Panc1 (cell line): ENCODE measurements around the gene CFAP157. TPM values are rescaled to one million over a fixed set of nuclear protein-coding genes. Genes with fewer than 3 reads are reported as not detected.

Experiments
- ATAC-seq: fragments of 200-7000 bp; cut with Tn5 transposase; 2 replicates; pipeline ENCODE4 v1.9.1; 2020; ENCODE audit warnings: mild to moderate bottlenecking, moderate library complexity
- BruUV-seq: library from RNA; stranded (reverse); fragments of 400-500 nt; replicated peaks from 2 replicates; lab custom pipeline; 2021; lab: Mats Ljungman, UMichigan
- CTCF ChIA-PET: fragments of 300-600 bp; sonication (Branson Sonifier 250); formaldehyde crosslinking; loops from one replicate; lab custom pipeline; 2022; ENCODE audit warnings: antibody characterized with exemption; lab: Charles Lee
- POLR2A ChIA-PET: fragments of 300-600 bp; sonication (Branson Sonifier 250); formaldehyde crosslinking; loops from one replicate; lab custom pipeline; 2022; ENCODE audit warnings: antibody characterized with exemption; lab: Charles Lee
- DNase-seq: peaks from one replicate; pipeline ENCODE4 v3.0.0-alpha.2; 2010; ENCODE audit warnings: low read depth, low spot score
- H3K27ac ChIP-seq: 2 replicates; pipeline ENCODE4 v1.5.1; 2011; ENCODE audit warnings: mild to moderate bottlenecking, low read length, inconsistent platforms
- H3K27me3 ChIP-seq: fragments of 200-500 bp; sonication (Bioruptor generic); 2 replicates; pipeline ENCODE4 v1.6.0; 2014; ENCODE audit warnings: low read length, inconsistent platforms; ENCODE audit not compliant: control insufficient read depth, insufficient read depth
- H3K36me3 ChIP-seq: fragments of 200-500 bp; sonication (Bioruptor generic); 2 replicates; pipeline ENCODE4 v1.5.1; 2014; ENCODE audit warnings: inconsistent platforms, mild to moderate bottlenecking, low read length, moderate library complexity; ENCODE audit not compliant: control insufficient read depth, insufficient read depth
- H3K4me1 ChIP-seq: 2 replicates; pipeline ENCODE4 v1.5.1; 2011; ENCODE audit warnings: inconsistent platforms, mild to moderate bottlenecking, low read length, moderate library complexity; ENCODE audit not compliant: control insufficient read depth, insufficient read depth
- H3K4me3 ChIP-seq, 2 experiments: 2 replicates each; pipeline ENCODE4 v1.5.1; 2011 to 2012; ENCODE audit warnings: low read depth in 2 of 2, low read length in 2 of 2, mild to moderate bottlenecking in 2 of 2, inconsistent platforms in 1 of 2, moderate library complexity in 1 of 2
- H3K9me3 ChIP-seq: fragments of 200-500 bp; sonication (Bioruptor generic); 2 replicates; pipeline ENCODE4 v1.5.1; 2014; ENCODE audit warnings: low read depth, mild to moderate bottlenecking, inconsistent platforms, low read length, moderate library complexity; ENCODE audit not compliant: control insufficient read depth, insufficient read depth
- POLR2AphosphoS5 ChIP-seq: IDR thresholded peaks from 2 replicates; pipeline ENCODE4 v1.6.1; 2012; ENCODE audit warnings: mild to moderate bottlenecking, low read depth, low read length, moderate library complexity
- SIN3A ChIP-seq: IDR thresholded peaks from 2 replicates; pipeline ENCODE4 v1.6.1; 2012; ENCODE audit warnings: low read depth, mild to moderate bottlenecking, low read length, moderate library complexity, borderline replicate concordance; ENCODE audit not compliant: insufficient read depth
- TCF7L2 ChIP-seq: IDR thresholded peaks from 2 replicates; pipeline ENCODE4 v1.6.1; 2011; ENCODE audit warnings: mild to moderate bottlenecking, low read depth, low read length, inconsistent platforms
- in situ Hi-C: cut with HindIII; loops from 2 replicates; pipeline ENCODE4 v1.10.0; 2016; ENCODE audit warnings: low sequenced_read_pairs, low pct_unique_long_range_greater_than_20kb
- intact Hi-C: fragments of 100-400 bp; cut with micrococcal nuclease; formaldehyde crosslinking; loops from one replicate; pipeline ENCODE4 v1.10.0; 2022; ENCODE audit not compliant: unreplicated experiment
- total RNA-seq: library from RNA; stranded (reverse); gene quantifications from one replicate; pipeline ENCODE4 v1.2.1, GENCODE V29; 2021; ENCODE audit not compliant: unreplicated experiment
- TF ChIP-seq, protein P1 (sequence below): fragments of 450-650 bp; IDR thresholded peaks from 2 replicates; pipeline ENCODE4 v1.5.1; 2017; ENCODE audit warnings: mild to moderate bottlenecking
- TF ChIP-seq, protein P2 (sequence below), 2 experiments: IDR thresholded peaks; 2 replicates each; pipeline ENCODE4 v1.6.1; 2011 to 2012; ENCODE audit warnings: low read depth in 2 of 2, control low read depth in 1 of 2, low read length in 1 of 2, mild to moderate bottlenecking in 1 of 2, moderate library complexity in 1 of 2; ENCODE audit not compliant: insufficient read depth in 1 of 2

The CFAP157 gene
- total RNA-seq, 1 experiment from 2014 or later: not detected

DNA sequence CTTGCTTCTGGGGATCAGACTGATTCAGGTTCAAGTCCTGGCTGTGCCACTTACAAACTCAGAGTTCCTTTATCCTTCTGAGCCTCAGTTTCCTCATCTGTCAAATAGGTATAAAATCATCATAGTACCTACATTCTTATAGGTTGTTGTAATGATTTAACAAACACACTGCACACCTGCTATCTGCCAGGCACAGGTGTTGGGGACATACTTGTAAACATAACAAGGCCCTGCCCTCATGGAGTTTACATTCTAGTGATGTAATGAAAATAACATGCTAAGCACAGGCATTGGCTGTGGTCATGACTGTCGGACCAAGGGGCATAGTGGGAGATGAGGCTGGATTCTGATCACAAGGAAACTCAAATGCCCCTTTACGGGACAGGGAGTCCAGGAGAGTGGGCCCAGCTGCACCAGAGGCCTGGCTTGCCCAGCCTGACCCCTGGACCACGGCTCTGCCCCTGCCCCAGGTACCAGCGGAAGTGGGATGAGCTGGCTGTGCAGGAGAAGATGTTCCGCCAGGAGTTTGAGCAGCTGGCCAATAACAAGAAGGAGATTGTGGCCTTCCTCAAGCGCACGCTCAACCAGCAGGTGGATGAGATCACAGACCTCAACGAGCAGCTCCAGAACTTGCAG is 2.3 kb downstream of the CFAP157 start:
- Histone ChIP-seq H3K36me3 (no peaks in the 10 kb centered on the region), H3K27ac (no peak overlapping the region), H3K4me1 (peaks cover 8% of the 10 kb centered on the region), H3K4me3 (no peak overlapping the region), H3K9me3 (no peaks in the 10 kb centered on the region), H3K27me3 (no peaks in the 10 kb centered on the region)
- CTCF ChIA-PET: interaction anchor here (0.5 kb wide), 1 partner anchor 100 kb away, joined by 4 read pairs; no protein-coding TSS in a partner anchor
- intact Hi-C loops (no loop called here), in situ Hi-C loops (no loop called here)
- DNase-seq: no peak
- TF ChIP-seq POLR2AphosphoS5 (no peak), TCF7L2 (no peak), SIN3A (no peak)
- TF ChIP-seq, protein P1, sequence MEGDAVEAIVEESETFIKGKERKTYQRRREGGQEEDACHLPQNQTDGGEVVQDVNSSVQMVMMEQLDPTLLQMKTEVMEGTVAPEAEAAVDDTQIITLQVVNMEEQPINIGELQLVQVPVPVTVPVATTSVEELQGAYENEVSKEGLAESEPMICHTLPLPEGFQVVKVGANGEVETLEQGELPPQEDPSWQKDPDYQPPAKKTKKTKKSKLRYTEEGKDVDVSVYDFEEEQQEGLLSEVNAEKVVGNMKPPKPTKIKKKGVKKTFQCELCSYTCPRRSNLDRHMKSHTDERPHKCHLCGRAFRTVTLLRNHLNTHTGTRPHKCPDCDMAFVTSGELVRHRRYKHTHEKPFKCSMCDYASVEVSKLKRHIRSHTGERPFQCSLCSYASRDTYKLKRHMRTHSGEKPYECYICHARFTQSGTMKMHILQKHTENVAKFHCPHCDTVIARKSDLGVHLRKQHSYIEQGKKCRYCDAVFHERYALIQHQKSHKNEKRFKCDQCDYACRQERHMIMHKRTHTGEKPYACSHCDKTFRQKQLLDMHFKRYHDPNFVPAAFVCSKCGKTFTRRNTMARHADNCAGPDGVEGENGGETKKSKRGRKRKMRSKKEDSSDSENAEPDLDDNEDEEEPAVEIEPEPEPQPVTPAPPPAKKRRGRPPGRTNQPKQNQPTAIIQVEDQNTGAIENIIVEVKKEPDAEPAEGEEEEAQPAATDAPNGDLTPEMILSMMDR: no peak
- TF ChIP-seq, protein P2, sequence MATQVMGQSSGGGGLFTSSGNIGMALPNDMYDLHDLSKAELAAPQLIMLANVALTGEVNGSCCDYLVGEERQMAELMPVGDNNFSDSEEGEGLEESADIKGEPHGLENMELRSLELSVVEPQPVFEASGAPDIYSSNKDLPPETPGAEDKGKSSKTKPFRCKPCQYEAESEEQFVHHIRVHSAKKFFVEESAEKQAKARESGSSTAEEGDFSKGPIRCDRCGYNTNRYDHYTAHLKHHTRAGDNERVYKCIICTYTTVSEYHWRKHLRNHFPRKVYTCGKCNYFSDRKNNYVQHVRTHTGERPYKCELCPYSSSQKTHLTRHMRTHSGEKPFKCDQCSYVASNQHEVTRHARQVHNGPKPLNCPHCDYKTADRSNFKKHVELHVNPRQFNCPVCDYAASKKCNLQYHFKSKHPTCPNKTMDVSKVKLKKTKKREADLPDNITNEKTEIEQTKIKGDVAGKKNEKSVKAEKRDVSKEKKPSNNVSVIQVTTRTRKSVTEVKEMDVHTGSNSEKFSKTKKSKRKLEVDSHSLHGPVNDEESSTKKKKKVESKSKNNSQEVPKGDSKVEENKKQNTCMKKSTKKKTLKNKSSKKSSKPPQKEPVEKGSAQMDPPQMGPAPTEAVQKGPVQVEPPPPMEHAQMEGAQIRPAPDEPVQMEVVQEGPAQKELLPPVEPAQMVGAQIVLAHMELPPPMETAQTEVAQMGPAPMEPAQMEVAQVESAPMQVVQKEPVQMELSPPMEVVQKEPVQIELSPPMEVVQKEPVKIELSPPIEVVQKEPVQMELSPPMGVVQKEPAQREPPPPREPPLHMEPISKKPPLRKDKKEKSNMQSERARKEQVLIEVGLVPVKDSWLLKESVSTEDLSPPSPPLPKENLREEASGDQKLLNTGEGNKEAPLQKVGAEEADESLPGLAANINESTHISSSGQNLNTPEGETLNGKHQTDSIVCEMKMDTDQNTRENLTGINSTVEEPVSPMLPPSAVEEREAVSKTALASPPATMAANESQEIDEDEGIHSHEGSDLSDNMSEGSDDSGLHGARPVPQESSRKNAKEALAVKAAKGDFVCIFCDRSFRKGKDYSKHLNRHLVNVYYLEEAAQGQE (IDR thresholded peaks at IDR 0.05; ENCODE audit: insufficient read depth in 1 of 2, low read depth in 2 of 2, low read length in 1 of 2): no peak
- ATAC-seq: no peak
- POLR2A ChIA-PET: no interaction called here
- no TSS peak for BruUV-seq

DNA sequence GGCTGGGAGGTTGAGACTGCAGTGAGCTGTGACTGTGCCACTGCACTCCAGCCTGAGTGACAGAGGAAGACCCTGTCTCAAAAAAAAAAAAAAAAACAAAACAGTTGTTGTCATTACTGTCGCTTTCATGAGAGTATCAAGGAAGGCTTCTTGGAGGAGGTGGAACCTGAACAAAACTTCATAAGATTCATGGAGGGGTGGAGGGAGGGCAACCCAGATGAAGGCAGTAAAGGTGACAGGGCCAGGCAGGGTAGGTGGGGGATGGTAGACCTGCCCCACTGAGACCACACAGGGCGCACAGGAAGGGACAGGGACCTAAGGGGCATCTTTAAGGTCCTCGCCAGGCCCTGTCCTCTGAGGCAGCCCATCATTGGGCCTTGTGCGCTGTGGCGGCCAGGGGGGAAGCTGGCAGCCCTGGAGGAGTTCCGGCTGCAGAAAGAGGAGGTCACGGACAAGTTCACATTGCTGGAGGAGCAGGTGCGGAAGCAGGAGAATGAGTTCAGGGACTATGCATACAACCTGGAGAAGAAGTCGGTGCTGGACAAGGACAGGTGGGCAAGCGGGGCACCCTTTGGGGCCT is 3.5 kb downstream of the CFAP157 start:
- BruUV-seq: no TSS peak
- no peaks in the 10 kb centered on the region for H3K9me3 ChIP-seq
- CTCF ChIA-PET: no interaction called here
- in situ Hi-C loops (no loop called here), intact Hi-C loops (no loop called here)
- no peak overlapping the region for H3K27ac ChIP-seq
- H3K4me1 ChIP-seq: peaks cover 11% of the 10 kb centered on the region
- TF ChIP-seq SIN3A (no peak), POLR2AphosphoS5 (no peak), TCF7L2 (no peak)
- TF ChIP-seq, protein P1: no peak
- TF ChIP-seq, protein P2 (IDR thresholded peaks at IDR 0.05; ENCODE audit: insufficient read depth in 1 of 2, low read depth in 2 of 2, low read length in 1 of 2): no peak
- DNase-seq: no peak
- no peak for ATAC-seq
- peaks cover 3% of the 10 kb centered on the region; the same call in 1 of the 2 replicates for H3K36me3 ChIP-seq
- no peak overlapping the region for H3K4me3 ChIP-seq
- POLR2A ChIA-PET: no interaction called here
- no peaks in the 10 kb centered on the region for H3K27me3 ChIP-seq
